Neural crest cell (in vitro differentiated cells): ENCODE data around the gene UBE2Z. TPM values are rescaled to one million over a fixed set of nuclear protein-coding genes. Genes with fewer than 3 reads are reported as not detected.

Source experiments
- DNase-seq: peaks from one replicate; pipeline ENCODE4 v3.0.0; 2021; ENCODE audit warnings: low read depth, mixed read lengths, low spot score
- H3K27ac Mint-ChIP-seq: one replicate; pipeline ENCODE4 v1.8.0; 2021; ENCODE audit warnings: mild to moderate bottlenecking, mixed read lengths; ENCODE audit not compliant: unreplicated experiment
- H3K27me3 Mint-ChIP-seq: 2 replicates; pipeline ENCODE4 v1.8.0; 2021; ENCODE audit warnings: low read depth, mild to moderate bottlenecking, mixed read lengths
- H3K36me3 Mint-ChIP-seq: 2 replicates; pipeline ENCODE4 v1.8.0; 2021; ENCODE audit warnings: low read depth, mild to moderate bottlenecking, mixed read lengths
- H3K4me1 Mint-ChIP-seq: 2 replicates; pipeline ENCODE4 v1.8.0; 2021; ENCODE audit warnings: mixed read lengths
- H3K4me3 Mint-ChIP-seq: one replicate; pipeline ENCODE4 v1.8.0; 2021; ENCODE audit warnings: mild to moderate bottlenecking, mixed read lengths
- H3K9me3 Mint-ChIP-seq: 2 replicates; pipeline ENCODE4 v1.8.0; 2021; ENCODE audit warnings: mixed read lengths
- total RNA-seq: library from RNA; stranded (reverse); gene quantifications from 2 replicates; pipeline ENCODE4 v1.2.1, GENCODE V29; 2021
- TF ChIP-seq, protein P1 (sequence below): fragments of 200-600 bp; sonication (generic); conservative IDR thresholded peaks from 2 replicates; pipeline ENCODE4 v1.5.0; 2021; ENCODE audit warnings: antibody characterized with exemption, mild to moderate bottlenecking

Gene UBE2Z
- total RNA-seq, 1 donor from 2014 or later: 56.8 TPM

DNA sequence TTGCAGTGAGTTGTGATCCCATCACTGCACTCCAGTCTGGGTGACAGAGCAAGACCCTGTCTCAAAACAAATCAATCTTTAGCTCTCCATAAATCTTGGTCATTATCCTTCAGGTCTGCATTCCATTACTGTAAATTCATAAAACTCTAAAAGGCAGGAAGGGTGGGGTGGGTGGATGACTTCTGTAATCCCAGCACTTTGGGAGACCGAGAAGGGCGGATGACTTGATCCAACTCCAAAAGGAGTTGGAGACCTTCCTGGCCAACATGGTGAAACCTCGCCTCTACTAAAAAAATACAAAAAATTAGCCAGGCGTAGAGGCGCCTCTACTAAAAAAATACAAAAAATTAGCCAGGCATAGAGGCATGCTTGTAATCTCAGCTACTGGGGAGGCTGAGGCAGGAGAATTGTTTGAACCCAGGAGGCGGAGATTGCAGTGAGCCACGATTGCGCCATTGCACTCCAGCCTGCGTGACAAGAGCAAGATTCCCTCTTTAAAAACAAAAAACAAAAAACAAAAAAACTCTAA lies 2.2 kb upstream of the UBE2Z start:
- Mint-ChIP-seq H3K27ac (no peak overlapping the region), H3K9me3 (no peaks in the 10 kb centered on the region), H3K27me3 (no peaks in the 10 kb centered on the region), H3K4me3 (peak overlapping the region; percentile 62), H3K4me1 (peaks cover 30% of the 10 kb centered on the region), H3K36me3 (no peaks in the 10 kb centered on the region)
- no peak for DNase-seq
- TF ChIP-seq, protein P1, sequence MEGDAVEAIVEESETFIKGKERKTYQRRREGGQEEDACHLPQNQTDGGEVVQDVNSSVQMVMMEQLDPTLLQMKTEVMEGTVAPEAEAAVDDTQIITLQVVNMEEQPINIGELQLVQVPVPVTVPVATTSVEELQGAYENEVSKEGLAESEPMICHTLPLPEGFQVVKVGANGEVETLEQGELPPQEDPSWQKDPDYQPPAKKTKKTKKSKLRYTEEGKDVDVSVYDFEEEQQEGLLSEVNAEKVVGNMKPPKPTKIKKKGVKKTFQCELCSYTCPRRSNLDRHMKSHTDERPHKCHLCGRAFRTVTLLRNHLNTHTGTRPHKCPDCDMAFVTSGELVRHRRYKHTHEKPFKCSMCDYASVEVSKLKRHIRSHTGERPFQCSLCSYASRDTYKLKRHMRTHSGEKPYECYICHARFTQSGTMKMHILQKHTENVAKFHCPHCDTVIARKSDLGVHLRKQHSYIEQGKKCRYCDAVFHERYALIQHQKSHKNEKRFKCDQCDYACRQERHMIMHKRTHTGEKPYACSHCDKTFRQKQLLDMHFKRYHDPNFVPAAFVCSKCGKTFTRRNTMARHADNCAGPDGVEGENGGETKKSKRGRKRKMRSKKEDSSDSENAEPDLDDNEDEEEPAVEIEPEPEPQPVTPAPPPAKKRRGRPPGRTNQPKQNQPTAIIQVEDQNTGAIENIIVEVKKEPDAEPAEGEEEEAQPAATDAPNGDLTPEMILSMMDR: no peak

DNA sequence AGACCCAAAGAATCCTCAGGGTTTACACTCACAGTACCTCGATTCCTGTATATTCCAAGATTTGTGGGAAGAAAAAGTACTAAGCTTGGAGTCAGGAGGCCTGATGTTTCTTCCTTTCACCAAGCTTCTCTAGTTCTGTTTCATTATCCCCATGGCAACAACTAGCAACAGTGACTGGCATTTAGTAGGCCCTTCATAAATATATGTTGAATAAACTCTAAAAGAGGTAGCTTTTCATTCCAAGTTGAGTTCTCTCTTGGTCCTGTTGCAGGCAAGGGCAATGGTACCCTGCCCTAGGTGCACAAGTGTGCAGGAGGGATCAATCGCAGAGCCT lies 527 bp upstream of the UBE2Z start:
- TF ChIP-seq, protein P1: no peak
- Mint-ChIP-seq H3K36me3 (peaks cover 5% of the 10 kb centered on the region), H3K4me3 (peak overlapping the region; percentile 93), H3K27ac (peak overlapping the region; percentile 94), H3K9me3 (no peaks in the 10 kb centered on the region), H3K27me3 (no peaks in the 10 kb centered on the region), H3K4me1 (peaks cover 46% of the 10 kb centered on the region)
- DNase-seq: no peak

DNA sequence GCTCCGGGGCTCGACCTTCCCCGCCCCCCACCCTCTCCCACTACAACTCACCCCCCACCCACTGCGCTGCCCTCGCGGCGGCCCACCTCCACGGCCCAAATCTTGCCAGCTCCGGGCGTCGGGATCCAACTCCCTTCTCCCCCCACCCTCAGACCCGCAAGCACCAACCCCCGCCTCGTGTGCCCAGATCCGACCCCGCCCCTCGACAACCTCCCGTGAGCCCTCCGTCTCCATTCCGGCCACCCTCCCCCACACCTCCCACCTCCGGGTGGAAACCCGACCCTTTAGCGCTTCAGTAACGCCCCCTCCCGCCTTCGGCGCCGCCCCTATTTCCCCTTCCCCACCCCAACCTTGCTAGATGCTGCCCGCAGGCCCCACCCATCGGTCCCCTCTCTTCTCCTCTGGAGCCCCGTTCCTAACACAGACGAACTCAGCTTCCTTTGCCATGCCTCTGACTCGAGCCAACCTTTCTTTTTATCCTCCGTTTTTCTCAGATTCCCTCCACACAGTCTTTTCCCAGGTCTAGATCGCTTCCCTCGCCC lies 717 bp downstream of the UBE2Z start:
- DNase-seq: peak; percentile 86
- TF ChIP-seq, protein P1: no peak
- H3K4me1 Mint-ChIP-seq: peaks cover 49% of the 10 kb centered on the region
- peak overlapping the region; percentile 96 for H3K4me3 Mint-ChIP-seq
- H3K36me3 Mint-ChIP-seq: peaks cover 10% of the 10 kb centered on the region
- H3K27me3 Mint-ChIP-seq: no peaks in the 10 kb centered on the region
- no peaks in the 10 kb centered on the region for H3K9me3 Mint-ChIP-seq
- peak overlapping the region; percentile 96 for H3K27ac Mint-ChIP-seq

DNA sequence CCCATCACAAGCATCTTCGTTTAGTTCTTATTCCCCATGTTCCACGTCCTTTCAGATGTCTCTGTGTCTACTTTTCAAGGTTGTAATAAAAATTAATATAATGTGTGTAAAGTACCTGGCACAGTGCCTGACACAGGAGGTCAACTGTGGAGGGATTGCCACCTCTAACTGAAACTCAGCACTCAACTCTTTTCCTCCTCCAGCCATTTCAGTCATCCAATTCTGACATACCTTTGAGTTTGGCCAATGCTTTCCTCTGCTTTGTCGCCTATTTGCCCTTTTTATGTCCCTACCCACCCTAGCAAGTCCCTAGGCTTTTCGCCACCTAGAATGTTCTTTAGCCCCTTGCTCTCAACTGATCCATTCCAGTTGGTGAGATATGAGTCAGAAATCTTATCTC lies 1.6 kb downstream of the UBE2Z start:
- no peaks in the 10 kb centered on the region for H3K27me3 Mint-ChIP-seq
- H3K36me3 Mint-ChIP-seq: peaks cover 16% of the 10 kb centered on the region
- TF ChIP-seq, protein P1: no peak
- H3K27ac Mint-ChIP-seq: no peak overlapping the region
- DNase-seq: no peak
- no peaks in the 10 kb centered on the region for H3K9me3 Mint-ChIP-seq
- peak overlapping the region; percentile 96 for H3K4me3 Mint-ChIP-seq
- H3K4me1 Mint-ChIP-seq: peaks cover 54% of the 10 kb centered on the region

DNA sequence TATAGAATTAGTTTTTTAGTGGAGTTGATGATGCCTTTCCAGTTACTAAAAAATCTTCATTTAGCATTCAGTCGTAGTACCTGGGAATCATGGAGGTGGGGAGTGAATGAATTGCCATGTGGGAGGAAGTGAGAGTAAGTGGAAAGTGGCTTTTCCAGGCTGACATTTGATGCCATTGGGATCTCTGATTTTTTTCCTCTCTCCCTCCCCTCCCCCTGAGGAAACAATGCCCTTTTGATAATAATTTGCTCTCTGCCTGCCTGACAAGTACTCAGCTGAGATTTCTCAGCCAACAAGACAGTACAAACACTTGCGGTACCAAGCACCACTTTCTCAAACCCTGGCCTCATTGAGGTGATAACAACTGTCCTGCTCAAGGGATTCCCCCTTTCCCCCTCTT lies 2.2 kb downstream of the UBE2Z start:
- TF ChIP-seq, protein P1: no peak
- Mint-ChIP-seq H3K27ac (no peak overlapping the region), H3K36me3 (peaks cover 16% of the 10 kb centered on the region), H3K4me3 (peak overlapping the region; percentile 96), H3K27me3 (no peaks in the 10 kb centered on the region), H3K4me1 (peaks cover 54% of the 10 kb centered on the region), H3K9me3 (no peaks in the 10 kb centered on the region)
- no peak for DNase-seq
